ENCODE data around the gene TTC16. TPM values are rescaled to one million over a fixed set of nuclear protein-coding genes. Genes with fewer than 3 reads are reported as not detected.

The TTC16 gene
- total RNA-seq, 1 donor from 2014 or later = 0.18 TPM

GRCh38 chr9:127758843-127759242 is 43.0 kb downstream of the TTC16 start:
- Mint-ChIP-seq H3K27ac (peak overlapping the region; percentile 25), H3K4me3 (ENCODE audit: low read depth) (no peak overlapping the region), H3K27me3 (ENCODE audit: low read depth) (no peaks in the 10 kb centered on the region), H3K36me3 (ENCODE audit: low read depth) (peaks cover 24% of the 10 kb centered on the region), H3K9me3 (no peaks in the 10 kb centered on the region), H3K4me1 (ENCODE audit: low read depth) (peaks cover 4% of the 10 kb centered on the region)
- intact Hi-C loops (cut with micrococcal nuclease) = no loop called here
- DNase-seq (ENCODE audit: low spot score) = no peak

GRCh38 chr9:127761061-127761460 is 45.2 kb downstream of the TTC16 start:
- Mint-ChIP-seq H3K9me3 (no peaks in the 10 kb centered on the region), H3K27me3 (ENCODE audit: low read depth) (no peaks in the 10 kb centered on the region), H3K4me1 (ENCODE audit: low read depth) (peaks cover 19% of the 10 kb centered on the region), H3K27ac (no peak overlapping the region), H3K4me3 (ENCODE audit: low read depth) (no peak overlapping the region), H3K36me3 (ENCODE audit: low read depth) (peaks cover 45% of the 10 kb centered on the region)
- DNase-seq (ENCODE audit: low spot score) = no peak
- intact Hi-C loops (cut with micrococcal nuclease) = no loop called here

- no peak for DNase-seq (ENCODE audit: low spot score)
- intact Hi-C loops (cut with micrococcal nuclease) = no loop called here
- Mint-ChIP-seq H3K27me3 (ENCODE audit: low read depth) (no peaks in the 10 kb centered on the region), H3K36me3 (ENCODE audit: low read depth) (peaks cover 50% of the 10 kb centered on the region), H3K4me1 (ENCODE audit: low read depth) (peaks cover 24% of the 10 kb centered on the region), H3K27ac (no peak overlapping the region), H3K9me3 (no peaks in the 10 kb centered on the region), H3K4me3 (ENCODE audit: low read depth) (no peak overlapping the region)
Observed at GRCh38 chr9:127761491-127761956, 45.6 kb downstream of the TTC16 start.

- Mint-ChIP-seq H3K27ac (no peak overlapping the region), H3K9me3 (no peaks in the 10 kb centered on the region)
Observed at GRCh38 chr9:127762111-127762676, 46.3 kb downstream of the TTC16 start.

GRCh38 chr9:127763918-127764384 is 48.1 kb downstream of the TTC16 start:
- intact Hi-C loops (cut with micrococcal nuclease) = no loop called here
- peaks cover 40% of the 10 kb centered on the region for H3K4me1 Mint-ChIP-seq (ENCODE audit: low read depth)
- H3K27ac Mint-ChIP-seq = peak overlapping the region; percentile 39
- H3K9me3 Mint-ChIP-seq = no peaks in the 10 kb centered on the region
- no peaks in the 10 kb centered on the region for H3K27me3 Mint-ChIP-seq (ENCODE audit: low read depth)
- H3K4me3 Mint-ChIP-seq (ENCODE audit: low read depth) = no peak overlapping the region
- H3K36me3 Mint-ChIP-seq (ENCODE audit: low read depth) = peaks cover 61% of the 10 kb centered on the region
- DNase-seq (ENCODE audit: low spot score) = no peak

More at GRCh38 chr9:127762111-127762676, 46.3 kb downstream of the TTC16 start:
- intact Hi-C loops (cut with micrococcal nuclease) = no loop called here
- Mint-ChIP-seq H3K4me3 (ENCODE audit: low read depth) (no peak overlapping the region), H3K36me3 (ENCODE audit: low read depth) (peaks cover 57% of the 10 kb centered on the region), H3K4me1 (ENCODE audit: low read depth) (peaks cover 28% of the 10 kb centered on the region), H3K27me3 (ENCODE audit: low read depth) (no peaks in the 10 kb centered on the region)
- no peak for DNase-seq (ENCODE audit: low spot score)

GRCh38 chr9:127765418-127765817 is 49.5 kb downstream of the TTC16 start:
- peaks cover 53% of the 10 kb centered on the region for H3K4me1 Mint-ChIP-seq (ENCODE audit: low read depth)
- intact Hi-C loops (cut with micrococcal nuclease) = no loop called here
- H3K27ac Mint-ChIP-seq = peak overlapping the region; percentile 68
- no peak overlapping the region for H3K4me3 Mint-ChIP-seq (ENCODE audit: low read depth)
- no peaks in the 10 kb centered on the region for H3K9me3 Mint-ChIP-seq
- DNase-seq (ENCODE audit: low spot score) = no peak
- H3K36me3 Mint-ChIP-seq (ENCODE audit: low read depth) = peaks cover 69% of the 10 kb centered on the region
- no peaks in the 10 kb centered on the region for H3K27me3 Mint-ChIP-seq (ENCODE audit: low read depth)

GRCh38 chr9:127767410-127767809 is 51.5 kb downstream of the TTC16 start:
- H3K4me1 Mint-ChIP-seq (ENCODE audit: low read depth) = peaks cover 62% of the 10 kb centered on the region
- no peak for DNase-seq (ENCODE audit: low spot score)
- no peaks in the 10 kb centered on the region for H3K27me3 Mint-ChIP-seq (ENCODE audit: low read depth)
- intact Hi-C loops (cut with micrococcal nuclease) = no loop called here
- no peaks in the 10 kb centered on the region for H3K9me3 Mint-ChIP-seq
- peak overlapping the region; percentile 82 for H3K27ac Mint-ChIP-seq
- peak overlapping the region; percentile 6 for H3K4me3 Mint-ChIP-seq (ENCODE audit: low read depth)
- peaks cover 78% of the 10 kb centered on the region for H3K36me3 Mint-ChIP-seq (ENCODE audit: low read depth)

GRCh38 chr9:127767909-127768331 is 52.0 kb downstream of the TTC16 start:
- Mint-ChIP-seq H3K4me1 (ENCODE audit: low read depth) (peaks cover 62% of the 10 kb centered on the region), H3K27ac (peak overlapping the region; percentile 82), H3K9me3 (no peaks in the 10 kb centered on the region), H3K36me3 (ENCODE audit: low read depth) (peaks cover 74% of the 10 kb centered on the region), H3K4me3 (ENCODE audit: low read depth) (no peak overlapping the region), H3K27me3 (ENCODE audit: low read depth) (no peaks in the 10 kb centered on the region)
- DNase-seq (ENCODE audit: low spot score) = no peak
- intact Hi-C loops (cut with micrococcal nuclease) = no loop called here

GRCh38 chr9:127768698-127769097 is 52.8 kb downstream of the TTC16 start:
- Mint-ChIP-seq H3K27me3 (ENCODE audit: low read depth) (no peaks in the 10 kb centered on the region), H3K4me1 (ENCODE audit: low read depth) (peaks cover 64% of the 10 kb centered on the region), H3K36me3 (ENCODE audit: low read depth) (peaks cover 73% of the 10 kb centered on the region), H3K4me3 (ENCODE audit: low read depth) (peak overlapping the region; percentile 45), H3K27ac (peak overlapping the region; percentile 82), H3K9me3 (no peaks in the 10 kb centered on the region)
- intact Hi-C loops (cut with micrococcal nuclease) = no loop called here
- no peak for DNase-seq (ENCODE audit: low spot score)

GRCh38 chr9:127769101-127769500 is 53.2 kb downstream of the TTC16 start:
- intact Hi-C loops (cut with micrococcal nuclease) = no loop called here
- no peaks in the 10 kb centered on the region for H3K27me3 Mint-ChIP-seq (ENCODE audit: low read depth)
- no peaks in the 10 kb centered on the region for H3K9me3 Mint-ChIP-seq
- no peak for DNase-seq (ENCODE audit: low spot score)
- peaks cover 66% of the 10 kb centered on the region for H3K4me1 Mint-ChIP-seq (ENCODE audit: low read depth)
- H3K27ac Mint-ChIP-seq = peak overlapping the region; percentile 82
- peak overlapping the region; percentile 45 for H3K4me3 Mint-ChIP-seq (ENCODE audit: low read depth)
- H3K36me3 Mint-ChIP-seq (ENCODE audit: low read depth) = peaks cover 73% of the 10 kb centered on the region

GRCh38 chr9:127769929-127770582 is 54.2 kb downstream of the TTC16 start:
- Mint-ChIP-seq H3K36me3 (ENCODE audit: low read depth) (peaks cover 70% of the 10 kb centered on the region), H3K4me3 (ENCODE audit: low read depth) (peak overlapping the region; percentile 85), H3K9me3 (no peaks in the 10 kb centered on the region), H3K27me3 (ENCODE audit: low read depth) (no peaks in the 10 kb centered on the region), H3K4me1 (ENCODE audit: low read depth) (peaks cover 64% of the 10 kb centered on the region), H3K27ac (peak overlapping the region; percentile 92)
- intact Hi-C loops (cut with micrococcal nuclease) = loop anchor here (2.0 to 10.0 kb wide), 4 partner anchors 201 to 355 kb away; partner anchors contain the start of genes NAIF1, PTGES2, SLC25A25 and ZNF79
- no peak for DNase-seq (ENCODE audit: low spot score)

- no peak for DNase-seq (ENCODE audit: low spot score)
- Mint-ChIP-seq H3K27me3 (ENCODE audit: low read depth) (no peaks in the 10 kb centered on the region), H3K4me1 (ENCODE audit: low read depth) (peaks cover 59% of the 10 kb centered on the region), H3K27ac (peak overlapping the region; percentile 92), H3K4me3 (ENCODE audit: low read depth) (peak overlapping the region; percentile 85), H3K9me3 (no peaks in the 10 kb centered on the region), H3K36me3 (ENCODE audit: low read depth) (peaks cover 65% of the 10 kb centered on the region)
- intact Hi-C loops (cut with micrococcal nuclease) = loop anchor here (2.0 to 10.0 kb wide), 4 partner anchors 202 to 354 kb away; partner anchors contain the start of genes NAIF1, PTGES2, SLC25A25 and ZNF79
Observed at GRCh38 chr9:127770583-127770904, 54.7 kb downstream of the TTC16 start.

GRCh38 chr9:127770905-127771569 is 55.2 kb downstream of the TTC16 start:
- Mint-ChIP-seq H3K4me3 (ENCODE audit: low read depth) (peak overlapping the region; percentile 85), H3K27ac (peak overlapping the region; percentile 92), H3K36me3 (ENCODE audit: low read depth) (peaks cover 60% of the 10 kb centered on the region), H3K27me3 (ENCODE audit: low read depth) (no peaks in the 10 kb centered on the region), H3K9me3 (no peaks in the 10 kb centered on the region), H3K4me1 (ENCODE audit: low read depth) (peaks cover 56% of the 10 kb centered on the region)
- DNase-seq (ENCODE audit: low spot score) = peak; percentile 98
- intact Hi-C loops (cut with micrococcal nuclease) = loop anchor here (1.0 to 10.0 kb wide), 6 partner anchors 14 to 354 kb away; partner anchors contain the start of genes NAIF1, PTGES2, SLC25A25 and TOR2A
